Stomach (tissue), 9 donors: Measurements from ENCODE around the gene INPP5A. TPM values are rescaled to one million over a fixed set of nuclear protein-coding genes. Genes with fewer than 3 reads are reported as not detected.

ENCODE experiments used
- DNase-seq, 2 donors: peaks; one replicate each; pipeline versions ENCODE4 v3.0.0 to v3.0.0-alpha.2; 2013 to 2019
- H3K27ac ChIP-seq, 5 donors: fragments of 200-600 bp in 4 of 5; sonication (generic) in 4 of 5; one replicate each; pipeline ENCODE4 v1.5.1; 2013 to 2019; ENCODE audit warnings: mild to moderate bottlenecking in 1 of 5, moderate library complexity in 1 of 5
- H3K27me3 ChIP-seq, 3 donors: fragments of 200-600 bp; sonication (generic); one replicate each; pipeline ENCODE4 v1.5.1; 2017 to 2019; ENCODE audit warnings: mixed run types in 1 of 3
- H3K36me3 ChIP-seq, 4 donors: fragments of 200-600 bp; sonication (generic); 1 replicate in 3 of 4; 2 replicates in 1 of 4; pipeline ENCODE4 v1.5.1; 2016 to 2019
- H3K4me1 ChIP-seq, 4 donors: fragments of 200-600 bp; sonication (generic); one replicate each; pipeline ENCODE4 v1.5.1; 2016 to 2019
- H3K4me3 ChIP-seq, 4 donors: fragments of 200-600 bp; sonication (generic) in 3 of 4; one replicate each; pipeline ENCODE4 v1.5.1; 2016 to 2019; ENCODE audit warnings: mild to moderate bottlenecking in 1 of 4
- H3K9me3 ChIP-seq, 4 donors: fragments of 200-600 bp; sonication (generic); one replicate each; pipeline ENCODE4 v1.5.1; 2016 to 2019
- CTCF ChIP-seq, 7 experiments: fragments of 450-650 bp in 4 of 7; fragments of 200-600 bp in 3 of 7; sonication (generic) in 3 of 7; IDR thresholded peaks; one replicate each; pipeline ENCODE4 v1.5.1; 2016 to 2019; ENCODE audit warnings: antibody characterized with exemption in 7 of 7, control low read depth in 2 of 7, mild to moderate bottlenecking in 1 of 7
- EP300 ChIP-seq: sonication (generic); formaldehyde crosslinking; IDR thresholded peaks from one replicate; pipeline ENCODE4 v1.6.1; 2017; ENCODE audit warnings: antibody characterized with exemption
- POLR2A ChIP-seq, 4 donors: fragments of 450-650 bp; IDR thresholded peaks; one replicate each; pipeline ENCODE4 v1.6.1; 2016; ENCODE audit warnings: antibody characterized with exemption in 4 of 4, control low read depth in 2 of 4, mild to moderate bottlenecking in 1 of 4, moderate library complexity in 1 of 4
- POLR2AphosphoS5 ChIP-seq, 3 donors: sonication (generic); formaldehyde crosslinking; IDR thresholded peaks; one replicate each; pipeline ENCODE4 v1.6.1; 2016; ENCODE audit warnings: antibody characterized with exemption in 3 of 3
- WGBS, 5 donors: extraction: QIAGEN DNeasy Blood & Tissue Kit in 3 of 5; methylation state at CpG; one replicate each; pipeline versions ENCODE4 v1.1.5 to v1.1.7; 2013 to 2018; 5-methylcytosine and 5-hydroxymethylcytosine counted together
- intact Hi-C: fragments of 100-400 bp; cut with DNase I; formaldehyde crosslinking; loops from one replicate; pipeline ENCODE4 v1.15.1; 2023; ENCODE audit warnings: low total_unique reads
- polyA plus RNA-seq, 3 donors: library from polyadenylated mRNA; stranded (reverse); fragments of 200-250 nt; gene quantifications; one replicate each; pipeline ENCODE4 v1.2.3, GENCODE V29; 2013
- total RNA-seq, 5 donors: library from RNA; depleted of rRNA; stranded (reverse); fragments of >200 nt; gene quantifications; one replicate each; pipeline versions ENCODE4 v1.1.0 to v1.2.3, GENCODE V29; 2014 to 2016
- donor health status: healthy with polysubstance abuse.
- donor health status: Bipolar disorder and iron deficiency.
- donor health status: healthy.

The INPP5A gene
- total and polyA plus RNA-seq, 8 donors: 17.2 to 72.3 (median 31.0) TPM

GRCh38 chr10:132562177-132562915 is 24.8 kb downstream of the INPP5A start:
- no peak overlapping the region for H3K4me3 ChIP-seq
- no peak for DNase-seq
- no peak overlapping the region for H3K27ac ChIP-seq
- 93 to 95% (median 94%) methylated on average over 18 to 29 of the region's 29 CpGs for WGBS, 5 donors
- H3K4me1 ChIP-seq: peaks cover 6 to 63% (median 35%) of the 10 kb centered on the region in 4 donors
- intact Hi-C loops: no loop called here
- H3K36me3 ChIP-seq: no peaks in the 10 kb centered on the region
- TF ChIP-seq POLR2AphosphoS5 (IDR thresholded peaks at IDR 0.05) (no peak), POLR2A (IDR thresholded peaks at IDR 0.05) (no peak), CTCF (IDR thresholded peaks at IDR 0.05) (no peak), EP300 (no peak)
- no peaks in the 10 kb centered on the region for H3K27me3 ChIP-seq
- no peaks in the 10 kb centered on the region for H3K9me3 ChIP-seq

DNA sequence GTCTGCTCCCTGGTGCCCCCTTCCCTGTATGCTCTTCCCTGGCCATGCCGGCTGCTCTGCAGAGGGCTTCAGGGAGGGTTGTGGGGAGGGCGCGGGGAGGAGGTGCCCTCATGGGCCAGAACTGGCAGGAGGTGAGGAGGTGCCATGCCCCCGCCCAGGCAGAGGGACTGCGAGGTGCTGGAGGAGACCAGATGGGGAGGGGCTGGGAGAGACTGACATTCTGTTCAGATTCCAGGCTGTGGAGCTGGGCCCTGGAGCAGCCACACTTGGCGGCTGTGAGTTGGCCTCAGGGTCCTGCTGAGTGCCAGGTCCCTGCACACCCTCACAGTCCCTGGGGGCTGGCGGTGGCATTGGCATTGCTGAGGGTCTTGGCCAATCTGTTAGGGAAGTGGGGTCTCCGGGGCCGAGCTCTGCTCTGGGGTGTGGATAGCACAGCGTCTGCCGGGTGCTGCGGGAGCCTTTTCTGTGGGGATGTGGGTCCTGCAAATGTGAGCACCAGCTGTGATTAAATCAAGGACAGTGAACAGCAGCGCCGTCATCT is 25.4 kb downstream of the INPP5A start:
- H3K4me3 ChIP-seq: no peak overlapping the region
- H3K27me3 ChIP-seq: no peaks in the 10 kb centered on the region
- TF ChIP-seq POLR2A (IDR thresholded peaks at IDR 0.05) (no peak), CTCF (IDR thresholded peaks at IDR 0.05) (no peak)
- H3K36me3 ChIP-seq: no peaks in the 10 kb centered on the region
- no peak for DNase-seq
- WGBS, 5 donors: 81 to 94% (median 88%) methylated on average over 8 to 14 of the region's 14 CpGs
- no peak overlapping the region for H3K27ac ChIP-seq
- no peaks in the 10 kb centered on the region for H3K9me3 ChIP-seq
- intact Hi-C loops: no loop called here
- peaks cover 6 to 57% (median 31%) of the 10 kb centered on the region in 4 donors for H3K4me1 ChIP-seq

DNA sequence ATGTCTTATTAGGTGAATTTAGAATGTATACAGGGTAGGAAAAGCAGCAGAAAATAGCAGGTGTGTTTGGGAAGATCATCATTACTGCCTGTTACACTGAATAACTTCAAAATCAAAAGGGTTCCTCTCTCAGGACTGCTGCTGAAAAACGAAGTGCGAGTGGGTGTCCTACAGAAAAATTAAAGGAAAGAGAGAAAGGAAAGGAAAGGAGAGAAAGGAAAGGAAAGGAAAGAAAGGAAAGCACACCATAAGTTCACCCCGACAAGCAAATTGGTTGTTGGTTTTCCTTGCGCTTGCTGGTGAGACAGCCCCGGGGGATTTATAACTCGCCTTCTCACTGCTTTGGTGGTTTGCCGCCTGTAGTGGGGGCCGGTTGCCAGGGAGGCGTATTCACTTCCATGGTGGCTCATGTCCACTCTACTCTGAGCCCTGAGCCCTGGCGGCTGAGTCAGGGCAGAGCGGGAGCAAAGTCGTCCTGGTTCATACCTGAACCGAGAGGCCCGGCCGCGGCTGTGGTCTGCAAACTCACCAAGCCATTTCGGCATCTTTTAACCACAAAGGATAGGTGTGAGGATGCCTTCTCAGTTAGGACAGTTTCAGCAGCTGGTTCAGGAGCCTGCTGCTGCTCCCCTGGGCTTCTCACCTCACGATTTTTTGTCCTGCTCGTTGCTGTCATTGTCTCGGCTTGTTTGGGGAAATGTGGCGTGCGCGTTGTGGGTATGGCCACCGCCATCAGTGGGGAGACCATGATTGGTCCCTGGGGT is 26.1 kb downstream of the INPP5A start:
- peaks cover 6 to 50% (median 28%) of the 10 kb centered on the region in 4 donors for H3K4me1 ChIP-seq

More for the DNA sequence above, 26.1 kb downstream of the INPP5A start:
- Histone ChIP-seq H3K27me3 (no peaks in the 10 kb centered on the region), H3K27ac (no peak overlapping the region), H3K9me3 (no peaks in the 10 kb centered on the region), H3K4me3 (no peak overlapping the region), H3K36me3 (no peaks in the 10 kb centered on the region)
- 89 to 93% (median 91%) methylated on average over 24 of the region's 24 CpGs for WGBS, 5 donors
- intact Hi-C loops: no loop called here
- no peak for DNase-seq
- TF ChIP-seq POLR2A (IDR thresholded peaks at IDR 0.05) (no peak), POLR2AphosphoS5 (IDR thresholded peaks at IDR 0.05) (no peak), CTCF (IDR thresholded peaks at IDR 0.05) (no peak), EP300 (no peak)
